DOHH2 (cell line): ENCODE data around the gene ECE1.
"Not testable (repeated sequence)": the region's sequence is repeated elsewhere in the genome, so short reads cannot be mapped to it uniquely, and the experiment has no call there.

Source experiments
- H3F3A ChIP-seq: fragments of 200-600 bp; sonication (generic), shearing (Covaris generic); 2 replicates; pipeline ENCODE4 v1.6.0; 2016; ENCODE audit warnings: antibody characterized with exemption, mild to moderate bottlenecking; ENCODE audit not compliant: control insufficient read depth, insufficient read depth
- H3K27ac ChIP-seq: fragments of 200-600 bp; sonication (generic); 2 replicates; pipeline ENCODE4 v1.5.1; 2014; ENCODE audit warnings: low read depth, mild to moderate bottlenecking, low read length, moderate library complexity
- H3K27me3 ChIP-seq: fragments of 200-600 bp; sonication (generic); 2 replicates; pipeline ENCODE4 v1.6.1; 2014; ENCODE audit warnings: mild to moderate bottlenecking, low read length, mixed read lengths; ENCODE audit not compliant: control insufficient read depth
- H3K36me3 ChIP-seq: fragments of 200-600 bp; sonication (generic); 2 replicates; pipeline ENCODE4 v1.6.1; 2014; ENCODE audit warnings: mild to moderate bottlenecking, low read length, moderate library complexity, mixed read lengths; ENCODE audit not compliant: control insufficient read depth
- H3K4me1 ChIP-seq: fragments of 200-600 bp; sonication (generic); 2 replicates; pipeline ENCODE4 v1.6.1; 2014; ENCODE audit warnings: mild to moderate bottlenecking, low read length, mixed read lengths; ENCODE audit not compliant: control insufficient read depth
- H3K4me2 ChIP-seq: fragments of 200-600 bp; sonication (generic); 2 replicates; pipeline ENCODE4 v1.6.0; 2014; ENCODE audit warnings: mild to moderate bottlenecking, low read length, moderate library complexity
- H3K4me3 ChIP-seq: fragments of 200-600 bp; sonication (generic); 2 replicates; pipeline ENCODE4 v1.5.1; 2014; ENCODE audit warnings: mild to moderate bottlenecking, low read length, mixed read lengths
- H3K79me2 ChIP-seq: fragments of 200-600 bp; sonication (generic); 2 replicates; pipeline ENCODE4 v1.6.1; 2014; ENCODE audit warnings: mild to moderate bottlenecking, low read length, mixed read lengths; ENCODE audit not compliant: control insufficient read depth
- H3K9me2 ChIP-seq: fragments of 200-600 bp; sonication (generic); replicated peaks from 2 replicates; pipeline ENCODE4 v1.6.1; 2014; ENCODE audit warnings: mild to moderate bottlenecking, low read length, mixed read lengths; ENCODE audit not compliant: control insufficient read depth
- H3K9me3 ChIP-seq: fragments of 200-600 bp; sonication (generic); 2 replicates; pipeline ENCODE4 v1.6.1; 2014; ENCODE audit warnings: antibody characterized with exemption, low read length, mixed read lengths; ENCODE audit not compliant: control insufficient read depth, insufficient read depth
- H4K20me1 ChIP-seq: fragments of 200-600 bp; sonication (generic); 2 replicates; pipeline ENCODE4 v1.6.0; 2014; ENCODE audit warnings: low read depth, mild to moderate bottlenecking, antibody characterized with exemption, low read length, moderate library complexity; ENCODE audit not compliant: control insufficient read depth, insufficient read depth
- EZH2phosphoT487 ChIP-seq: fragments of 200-600 bp; sonication (generic); IDR thresholded peaks from 2 replicates; pipeline ENCODE4 v1.6.1; 2017; ENCODE audit warnings: borderline replicate concordance, mild to moderate bottlenecking, antibody characterized with exemption, low read length, moderate library complexity, mixed read lengths
- TF ChIP-seq, protein P1 (sequence below): fragments of 200-600 bp; sonication (generic); IDR thresholded peaks from one replicate; pipeline ENCODE4 v1.5.1; 2014; ENCODE audit warnings: antibody characterized with exemption, mild to moderate bottlenecking, low read depth, low read length; ENCODE audit not compliant: poor library complexity, severe bottlenecking

ECE1 gene

DNA sequence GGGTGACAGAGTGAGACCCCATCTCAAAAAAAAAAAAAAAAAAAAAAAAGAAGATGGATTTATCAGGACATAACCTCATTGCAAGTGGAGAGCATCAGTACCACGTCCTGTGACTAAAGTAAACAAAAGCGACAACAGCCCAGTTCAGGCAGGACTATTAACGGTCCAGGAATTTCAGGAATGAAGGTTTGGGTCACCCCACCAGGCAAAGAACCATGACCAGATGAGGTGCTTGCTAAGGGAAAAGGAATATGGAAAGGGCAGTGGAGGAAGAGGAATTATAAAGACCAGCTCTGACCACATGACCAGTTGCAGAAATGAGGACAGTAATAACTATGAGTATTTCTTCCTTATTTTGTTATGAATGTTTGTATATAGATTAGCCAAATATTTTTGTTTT is 78.1 kb downstream of the ECE1 start:
- H3K9me2 ChIP-seq: no peaks in the 10 kb centered on the region
- no peaks in the 10 kb centered on the region for H3F3A ChIP-seq
- TF ChIP-seq, protein P1, sequence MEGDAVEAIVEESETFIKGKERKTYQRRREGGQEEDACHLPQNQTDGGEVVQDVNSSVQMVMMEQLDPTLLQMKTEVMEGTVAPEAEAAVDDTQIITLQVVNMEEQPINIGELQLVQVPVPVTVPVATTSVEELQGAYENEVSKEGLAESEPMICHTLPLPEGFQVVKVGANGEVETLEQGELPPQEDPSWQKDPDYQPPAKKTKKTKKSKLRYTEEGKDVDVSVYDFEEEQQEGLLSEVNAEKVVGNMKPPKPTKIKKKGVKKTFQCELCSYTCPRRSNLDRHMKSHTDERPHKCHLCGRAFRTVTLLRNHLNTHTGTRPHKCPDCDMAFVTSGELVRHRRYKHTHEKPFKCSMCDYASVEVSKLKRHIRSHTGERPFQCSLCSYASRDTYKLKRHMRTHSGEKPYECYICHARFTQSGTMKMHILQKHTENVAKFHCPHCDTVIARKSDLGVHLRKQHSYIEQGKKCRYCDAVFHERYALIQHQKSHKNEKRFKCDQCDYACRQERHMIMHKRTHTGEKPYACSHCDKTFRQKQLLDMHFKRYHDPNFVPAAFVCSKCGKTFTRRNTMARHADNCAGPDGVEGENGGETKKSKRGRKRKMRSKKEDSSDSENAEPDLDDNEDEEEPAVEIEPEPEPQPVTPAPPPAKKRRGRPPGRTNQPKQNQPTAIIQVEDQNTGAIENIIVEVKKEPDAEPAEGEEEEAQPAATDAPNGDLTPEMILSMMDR: no peak
- TF ChIP-seq EZH2phosphoT487: no peak
- no peaks in the 10 kb centered on the region for H3K79me2 ChIP-seq
- no peaks in the 10 kb centered on the region for H3K9me3 ChIP-seq
- H3K27ac ChIP-seq: no peak overlapping the region
- no peaks in the 10 kb centered on the region for H3K4me1 ChIP-seq
- no peaks in the 10 kb centered on the region for H4K20me1 ChIP-seq
- no peak overlapping the region for H3K4me3 ChIP-seq
- no peaks in the 10 kb centered on the region for H3K27me3 ChIP-seq
- no peak overlapping the region for H3K4me2 ChIP-seq
- no peaks in the 10 kb centered on the region for H3K36me3 ChIP-seq

DNA sequence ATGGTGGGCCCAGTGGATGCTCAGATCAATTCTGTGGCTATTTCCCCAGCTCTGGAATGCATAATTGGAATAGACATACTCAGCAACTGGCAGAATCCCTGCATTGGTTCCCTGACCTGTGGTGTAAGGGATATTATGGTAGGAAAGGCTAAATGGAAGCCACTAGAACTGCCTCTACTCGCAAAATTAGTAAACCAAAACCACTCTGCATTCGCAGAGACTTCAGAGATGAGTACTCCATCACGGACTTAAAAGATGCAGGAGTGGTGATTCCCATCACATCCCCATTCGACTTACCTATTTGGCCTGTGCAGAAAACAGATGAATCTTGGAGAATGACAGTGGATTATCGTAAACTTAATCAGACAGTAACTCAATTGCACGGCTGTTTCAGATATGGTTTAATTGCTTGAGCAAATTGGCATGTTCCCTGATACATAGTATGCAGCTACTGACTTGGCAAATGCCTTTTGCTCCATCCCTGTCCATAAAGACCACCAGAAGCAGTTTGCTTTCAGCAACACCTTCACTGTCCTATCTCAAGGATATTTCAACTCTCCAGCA is 82.0 kb downstream of the ECE1 start:
- H3K4me2 ChIP-seq, H3F3A ChIP-seq, H3K27me3 ChIP-seq, H3K4me1 ChIP-seq, H3K27ac ChIP-seq, H3K79me2 ChIP-seq, H4K20me1 ChIP-seq, H3K36me3 ChIP-seq, H3K9me3 ChIP-seq, H3K9me2 ChIP-seq, H3K4me3 ChIP-seq: not testable (repeated sequence)

DNA sequence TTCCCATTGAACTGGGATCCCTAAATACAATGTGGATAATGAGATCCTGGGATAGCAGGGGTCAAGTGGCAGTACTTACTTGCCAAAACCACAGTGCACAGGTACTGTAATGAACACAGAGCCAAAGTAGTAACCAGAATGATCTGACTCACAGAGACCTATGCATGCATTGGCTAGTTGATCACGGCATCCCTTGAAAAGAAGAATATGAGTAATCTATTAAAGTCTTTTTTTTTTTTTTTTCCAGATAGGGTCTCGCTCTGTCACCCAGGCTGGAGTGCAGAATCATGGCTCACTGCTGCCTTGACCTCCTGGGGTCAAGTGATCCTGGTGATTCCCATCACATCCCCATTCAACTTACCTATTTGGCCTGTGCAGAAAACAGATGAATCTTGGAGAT is 84.1 kb downstream of the ECE1 start:
- Histone ChIP-seq H3K4me1 (no peaks in the 10 kb centered on the region), H3K9me3 (no peaks in the 10 kb centered on the region), H3F3A (no peaks in the 10 kb centered on the region), H3K27ac (no peak overlapping the region), H3K4me2 (no peak overlapping the region), H4K20me1 (no peaks in the 10 kb centered on the region), H3K36me3 (no peaks in the 10 kb centered on the region), H3K9me2 (no peaks in the 10 kb centered on the region), H3K4me3 (no peak overlapping the region), H3K27me3 (no peaks in the 10 kb centered on the region; the same call in 1 of the 2 replicates), H3K79me2 (no peaks in the 10 kb centered on the region)
- TF ChIP-seq, protein P1: no peak
- no peak for TF ChIP-seq EZH2phosphoT487

DNA sequence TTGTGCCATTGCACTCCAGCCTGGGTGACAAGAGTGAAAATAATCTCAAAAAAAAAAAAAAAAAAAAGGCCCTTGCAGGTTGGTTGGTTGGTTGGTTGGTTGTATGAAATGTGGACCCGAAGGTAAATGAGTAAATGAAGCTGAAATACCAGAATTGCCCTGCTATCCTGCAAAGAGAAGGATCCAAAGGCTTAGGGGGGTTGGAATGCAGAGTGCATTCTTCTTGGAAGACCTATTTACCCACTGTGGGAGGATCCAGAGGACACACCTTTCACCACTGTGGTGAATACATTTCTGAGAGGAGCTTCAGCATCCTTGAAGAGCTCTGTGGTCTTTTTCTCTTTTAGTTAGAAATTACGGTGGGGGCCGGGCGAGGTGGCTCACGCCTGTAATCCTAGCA is 84.8 kb downstream of the ECE1 start:
- Histone ChIP-seq H3K27ac (no peak overlapping the region), H3K27me3 (no peaks in the 10 kb centered on the region; the same call in 1 of the 2 replicates), H3K9me2 (no peaks in the 10 kb centered on the region), H3K4me2 (no peak overlapping the region), H3K9me3 (no peaks in the 10 kb centered on the region), H3K4me1 (no peaks in the 10 kb centered on the region), H3K79me2 (no peaks in the 10 kb centered on the region), H3K36me3 (no peaks in the 10 kb centered on the region), H4K20me1 (no peaks in the 10 kb centered on the region), H3F3A (no peaks in the 10 kb centered on the region), H3K4me3 (no peak overlapping the region)
- no peak for TF ChIP-seq EZH2phosphoT487
- TF ChIP-seq, protein P1: no peak
